ENCODE measurements around the gene WDR1.

Gene WDR1

DNA sequence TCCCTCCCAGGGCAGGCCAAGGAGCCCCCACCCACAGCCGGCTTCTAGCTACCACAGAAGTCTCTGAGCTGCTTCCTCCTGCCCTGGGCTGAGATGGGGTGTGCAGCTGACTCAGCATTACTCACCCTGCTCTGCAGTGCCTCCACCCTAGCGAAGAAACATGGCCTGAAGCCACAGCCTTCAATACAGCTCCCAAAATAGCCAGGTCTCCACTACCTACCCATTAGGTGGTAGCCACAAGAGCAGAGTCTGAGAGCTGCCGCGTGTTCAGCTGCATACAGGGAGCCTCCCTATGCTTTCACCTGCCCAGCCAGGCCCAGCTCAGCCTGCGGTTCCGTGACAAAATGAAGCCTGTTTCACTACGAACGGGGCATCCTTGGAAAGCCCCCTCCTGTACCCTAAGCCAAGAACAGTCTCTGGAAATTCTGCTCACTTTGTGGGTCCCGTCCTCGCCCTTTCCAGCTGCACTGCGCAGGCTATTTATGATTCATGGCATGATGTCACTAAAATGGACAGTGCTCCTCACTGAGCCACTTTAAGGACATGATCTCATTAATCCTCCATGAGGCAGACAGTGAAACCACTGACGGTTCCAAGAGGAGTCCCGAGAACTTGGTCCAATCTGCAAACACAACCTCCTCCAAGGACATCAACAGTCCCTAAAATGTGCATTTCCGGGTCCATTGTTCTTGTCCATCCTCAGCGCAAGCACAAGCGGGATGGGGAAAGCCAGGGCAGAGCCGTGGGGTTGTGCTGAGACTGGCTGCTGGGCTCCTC, 20.2 kb downstream of the WDR1 start:
- ATAC-seq (ENCODE audit: insufficient read depth, low read depth) = peak; percentile 78
- Histone ChIP-seq H3K36me3 (ENCODE audit: insufficient read depth, low read length) (peaks cover 100% of the 10 kb centered on the region), H3K79me2 (ENCODE audit: insufficient read depth, low read length) (peaks cover 99% of the 10 kb centered on the region), H3K27me3 (ENCODE audit: insufficient read depth, low read length, poor library complexity) (no peaks in the 10 kb centered on the region), H3K4me3 (ENCODE audit: low read depth in 1 of 2, low read length in 2 of 2) (no peak overlapping the region), H4K20me1 (ENCODE audit: insufficient read depth, low read length) (peaks cover 98% of the 10 kb centered on the region), H3K9me3 (ENCODE audit: insufficient read depth, low read length, severe bottlenecking) (no peaks in the 10 kb centered on the region), H2AFZ (ENCODE audit: low read depth, low read length) (no peak overlapping the region), H3K27ac (ENCODE audit: low read length) (no peak overlapping the region), H3K9ac (ENCODE audit: low read depth, low read length) (no peak overlapping the region), H3K4me1 (ENCODE audit: insufficient read depth, low read length) (no peaks in the 10 kb centered on the region), H3K4me2 (ENCODE audit: insufficient read depth, low read length) (no peak overlapping the region)
- DNase-seq = peak; percentile 64
- TF ChIP-seq, protein P1, sequence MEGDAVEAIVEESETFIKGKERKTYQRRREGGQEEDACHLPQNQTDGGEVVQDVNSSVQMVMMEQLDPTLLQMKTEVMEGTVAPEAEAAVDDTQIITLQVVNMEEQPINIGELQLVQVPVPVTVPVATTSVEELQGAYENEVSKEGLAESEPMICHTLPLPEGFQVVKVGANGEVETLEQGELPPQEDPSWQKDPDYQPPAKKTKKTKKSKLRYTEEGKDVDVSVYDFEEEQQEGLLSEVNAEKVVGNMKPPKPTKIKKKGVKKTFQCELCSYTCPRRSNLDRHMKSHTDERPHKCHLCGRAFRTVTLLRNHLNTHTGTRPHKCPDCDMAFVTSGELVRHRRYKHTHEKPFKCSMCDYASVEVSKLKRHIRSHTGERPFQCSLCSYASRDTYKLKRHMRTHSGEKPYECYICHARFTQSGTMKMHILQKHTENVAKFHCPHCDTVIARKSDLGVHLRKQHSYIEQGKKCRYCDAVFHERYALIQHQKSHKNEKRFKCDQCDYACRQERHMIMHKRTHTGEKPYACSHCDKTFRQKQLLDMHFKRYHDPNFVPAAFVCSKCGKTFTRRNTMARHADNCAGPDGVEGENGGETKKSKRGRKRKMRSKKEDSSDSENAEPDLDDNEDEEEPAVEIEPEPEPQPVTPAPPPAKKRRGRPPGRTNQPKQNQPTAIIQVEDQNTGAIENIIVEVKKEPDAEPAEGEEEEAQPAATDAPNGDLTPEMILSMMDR (IDR thresholded peaks at IDR 0.05; ENCODE audit: borderline replicate concordance, extremely low read depth, low read length, poor library complexity, severe bottlenecking) = no peak

DNA sequence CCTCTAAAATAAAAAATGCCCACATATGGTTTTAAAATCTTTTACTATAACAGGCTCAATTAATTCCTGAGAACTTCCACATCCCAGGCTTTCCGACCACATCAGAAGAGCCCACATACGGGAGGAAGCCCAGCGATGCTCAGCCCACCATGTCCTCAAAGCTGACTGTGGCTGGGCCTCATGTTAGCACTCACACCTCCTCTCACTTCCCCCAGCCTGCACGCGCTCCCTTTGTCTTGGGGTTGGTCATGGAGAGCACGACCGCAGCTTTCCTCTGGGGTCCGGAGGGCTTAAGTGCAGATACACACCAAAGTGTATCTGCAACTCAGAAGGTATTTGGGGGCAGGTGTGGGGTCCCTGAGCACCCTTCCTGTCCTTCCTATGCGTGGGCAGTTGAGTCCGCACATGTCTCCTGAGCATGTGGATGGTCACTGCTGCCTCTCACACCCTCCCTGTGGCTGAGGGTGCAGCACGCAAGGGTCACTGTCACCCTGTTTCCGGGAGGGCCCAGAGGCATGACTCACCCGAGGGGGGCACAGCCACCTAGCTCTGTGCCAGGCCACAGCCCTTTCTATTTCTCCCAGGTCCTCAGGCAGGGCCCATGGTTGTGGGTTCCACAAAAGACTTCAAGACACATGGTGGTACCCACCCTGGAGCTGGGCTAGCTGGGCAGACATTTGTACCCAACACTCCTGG, 21.2 kb downstream of the WDR1 start:
- H3K9ac ChIP-seq (ENCODE audit: low read depth, low read length) = no peak overlapping the region
- H3K4me3 ChIP-seq (ENCODE audit: low read depth in 1 of 2, low read length in 2 of 2) = no peak overlapping the region
- H4K20me1 ChIP-seq (ENCODE audit: insufficient read depth, low read length) = peaks cover 98% of the 10 kb centered on the region
- no peaks in the 10 kb centered on the region for H3K4me1 ChIP-seq (ENCODE audit: insufficient read depth, low read length)
- H3K27ac ChIP-seq (ENCODE audit: low read length) = 0 out of 2 replicates have a peak overlapping the region, but pooled peaks have one; percentile 15
- H3K79me2 ChIP-seq (ENCODE audit: insufficient read depth, low read length) = peaks cover 99% of the 10 kb centered on the region
- ATAC-seq (ENCODE audit: insufficient read depth, low read depth) = no peak; the same call in 2 of the 3 replicates
- no peak for TF ChIP-seq EZH2 (IDR thresholded peaks at IDR 0.05; ENCODE audit: borderline replicate concordance, low read depth, low read length, severe bottlenecking)
- TF ChIP-seq, protein P1 (IDR thresholded peaks at IDR 0.05; ENCODE audit: borderline replicate concordance, extremely low read depth, low read length, poor library complexity, severe bottlenecking) = no peak
- H3K27me3 ChIP-seq (ENCODE audit: insufficient read depth, low read length, poor library complexity) = no peaks in the 10 kb centered on the region
- no peak for DNase-seq
- H3K9me3 ChIP-seq (ENCODE audit: insufficient read depth, low read length, severe bottlenecking) = no peaks in the 10 kb centered on the region
- peaks cover 100% of the 10 kb centered on the region for H3K36me3 ChIP-seq (ENCODE audit: insufficient read depth, low read length)
- H2AFZ ChIP-seq (ENCODE audit: low read depth, low read length) = no peak overlapping the region
- no peak overlapping the region for H3K4me2 ChIP-seq (ENCODE audit: insufficient read depth, low read length)

GRCh38 chr4:10094841-10095240, 21.8 kb downstream of the WDR1 start:
- Histone ChIP-seq H3K79me2 (ENCODE audit: insufficient read depth, low read length) (peaks cover 99% of the 10 kb centered on the region), H3K36me3 (ENCODE audit: insufficient read depth, low read length) (peaks cover 100% of the 10 kb centered on the region), H4K20me1 (ENCODE audit: insufficient read depth, low read length) (peaks cover 98% of the 10 kb centered on the region), H2AFZ (ENCODE audit: low read depth, low read length) (no peak overlapping the region), H3K4me3 (ENCODE audit: low read depth in 1 of 2, low read length in 2 of 2) (no peak overlapping the region), H3K27ac (ENCODE audit: low read length) (no peak overlapping the region), H3K4me2 (ENCODE audit: insufficient read depth, low read length) (no peak overlapping the region), H3K9ac (ENCODE audit: low read depth, low read length) (no peak overlapping the region), H3K9me3 (ENCODE audit: insufficient read depth, low read length, severe bottlenecking) (no peaks in the 10 kb centered on the region), H3K27me3 (ENCODE audit: insufficient read depth, low read length, poor library complexity) (no peaks in the 10 kb centered on the region), H3K4me1 (ENCODE audit: insufficient read depth, low read length) (no peaks in the 10 kb centered on the region)
- DNase-seq (peak; percentile 59), ATAC-seq (ENCODE audit: insufficient read depth, low read depth) (peak; percentile 48)
- no peak for TF ChIP-seq EZH2 (IDR thresholded peaks at IDR 0.05; ENCODE audit: borderline replicate concordance, low read depth, low read length, severe bottlenecking)
- TF ChIP-seq, protein P1 (IDR thresholded peaks at IDR 0.05; ENCODE audit: borderline replicate concordance, extremely low read depth, low read length, poor library complexity, severe bottlenecking) = no peak
